ENCODE measurements around the gene VPS54. TPM values are rescaled to one million over a fixed set of nuclear protein-coding genes. Genes with fewer than 3 reads are reported as not detected.

The VPS54 gene
- total RNA-seq, 1 experiment from 2014 or later, result 21.2 TPM

DNA sequence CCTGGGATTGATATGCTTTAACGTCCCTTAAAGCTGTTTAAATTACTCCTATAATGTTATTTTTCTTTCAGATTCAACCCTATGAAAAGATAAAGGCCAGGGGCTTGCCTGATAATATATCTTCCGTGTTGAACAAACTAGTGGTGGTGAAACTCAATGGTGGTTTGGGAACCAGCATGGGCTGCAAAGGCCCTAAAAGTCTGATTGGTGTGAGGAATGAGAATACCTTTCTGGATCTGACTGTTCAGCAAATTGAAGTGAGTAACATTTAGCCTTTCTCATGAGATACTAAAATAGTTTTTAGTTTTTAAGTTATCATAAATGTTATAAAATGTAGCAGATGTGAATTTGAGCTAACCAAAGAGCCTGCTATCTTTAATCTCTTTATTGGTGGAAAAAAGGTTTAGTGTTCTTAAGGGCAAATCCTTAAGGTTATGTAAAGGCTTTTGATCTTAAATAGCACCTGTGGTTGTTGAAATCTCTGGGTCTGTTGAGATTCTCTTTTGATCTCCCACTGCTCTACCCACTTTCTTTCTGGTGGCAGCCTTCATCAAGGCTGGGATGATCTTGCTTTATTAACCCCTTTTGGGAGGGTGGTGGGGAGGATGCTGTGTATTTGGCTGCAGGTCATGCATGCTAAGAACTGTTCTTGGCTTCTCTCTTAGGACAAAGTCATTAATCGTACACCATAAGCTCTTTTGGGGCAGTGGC lies 136.7 kb downstream of the VPS54 start:
- TF ChIP-seq SIN3A (IDR thresholded peaks at IDR 0.05; ENCODE audit: borderline replicate concordance, insufficient read depth, low read depth, low read length) (no peak), POLR2AphosphoS5 (IDR thresholded peaks at IDR 0.05; ENCODE audit: low read depth, low read length) (no peak), TCF7L2 (IDR thresholded peaks at IDR 0.05; ENCODE audit: low read depth, low read length) (no peak)
- TF ChIP-seq, protein P1, sequence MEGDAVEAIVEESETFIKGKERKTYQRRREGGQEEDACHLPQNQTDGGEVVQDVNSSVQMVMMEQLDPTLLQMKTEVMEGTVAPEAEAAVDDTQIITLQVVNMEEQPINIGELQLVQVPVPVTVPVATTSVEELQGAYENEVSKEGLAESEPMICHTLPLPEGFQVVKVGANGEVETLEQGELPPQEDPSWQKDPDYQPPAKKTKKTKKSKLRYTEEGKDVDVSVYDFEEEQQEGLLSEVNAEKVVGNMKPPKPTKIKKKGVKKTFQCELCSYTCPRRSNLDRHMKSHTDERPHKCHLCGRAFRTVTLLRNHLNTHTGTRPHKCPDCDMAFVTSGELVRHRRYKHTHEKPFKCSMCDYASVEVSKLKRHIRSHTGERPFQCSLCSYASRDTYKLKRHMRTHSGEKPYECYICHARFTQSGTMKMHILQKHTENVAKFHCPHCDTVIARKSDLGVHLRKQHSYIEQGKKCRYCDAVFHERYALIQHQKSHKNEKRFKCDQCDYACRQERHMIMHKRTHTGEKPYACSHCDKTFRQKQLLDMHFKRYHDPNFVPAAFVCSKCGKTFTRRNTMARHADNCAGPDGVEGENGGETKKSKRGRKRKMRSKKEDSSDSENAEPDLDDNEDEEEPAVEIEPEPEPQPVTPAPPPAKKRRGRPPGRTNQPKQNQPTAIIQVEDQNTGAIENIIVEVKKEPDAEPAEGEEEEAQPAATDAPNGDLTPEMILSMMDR (IDR thresholded peaks at IDR 0.05), result no peak
- TF ChIP-seq, protein P2, sequence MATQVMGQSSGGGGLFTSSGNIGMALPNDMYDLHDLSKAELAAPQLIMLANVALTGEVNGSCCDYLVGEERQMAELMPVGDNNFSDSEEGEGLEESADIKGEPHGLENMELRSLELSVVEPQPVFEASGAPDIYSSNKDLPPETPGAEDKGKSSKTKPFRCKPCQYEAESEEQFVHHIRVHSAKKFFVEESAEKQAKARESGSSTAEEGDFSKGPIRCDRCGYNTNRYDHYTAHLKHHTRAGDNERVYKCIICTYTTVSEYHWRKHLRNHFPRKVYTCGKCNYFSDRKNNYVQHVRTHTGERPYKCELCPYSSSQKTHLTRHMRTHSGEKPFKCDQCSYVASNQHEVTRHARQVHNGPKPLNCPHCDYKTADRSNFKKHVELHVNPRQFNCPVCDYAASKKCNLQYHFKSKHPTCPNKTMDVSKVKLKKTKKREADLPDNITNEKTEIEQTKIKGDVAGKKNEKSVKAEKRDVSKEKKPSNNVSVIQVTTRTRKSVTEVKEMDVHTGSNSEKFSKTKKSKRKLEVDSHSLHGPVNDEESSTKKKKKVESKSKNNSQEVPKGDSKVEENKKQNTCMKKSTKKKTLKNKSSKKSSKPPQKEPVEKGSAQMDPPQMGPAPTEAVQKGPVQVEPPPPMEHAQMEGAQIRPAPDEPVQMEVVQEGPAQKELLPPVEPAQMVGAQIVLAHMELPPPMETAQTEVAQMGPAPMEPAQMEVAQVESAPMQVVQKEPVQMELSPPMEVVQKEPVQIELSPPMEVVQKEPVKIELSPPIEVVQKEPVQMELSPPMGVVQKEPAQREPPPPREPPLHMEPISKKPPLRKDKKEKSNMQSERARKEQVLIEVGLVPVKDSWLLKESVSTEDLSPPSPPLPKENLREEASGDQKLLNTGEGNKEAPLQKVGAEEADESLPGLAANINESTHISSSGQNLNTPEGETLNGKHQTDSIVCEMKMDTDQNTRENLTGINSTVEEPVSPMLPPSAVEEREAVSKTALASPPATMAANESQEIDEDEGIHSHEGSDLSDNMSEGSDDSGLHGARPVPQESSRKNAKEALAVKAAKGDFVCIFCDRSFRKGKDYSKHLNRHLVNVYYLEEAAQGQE (IDR thresholded peaks at IDR 0.05; ENCODE audit: insufficient read depth in 1 of 2, low read depth in 2 of 2, low read length in 1 of 2), result no peak
- Histone ChIP-seq H3K4me3 (ENCODE audit: low read depth in 2 of 2, low read length in 2 of 2) (no peak overlapping the region), H3K4me1 (ENCODE audit: control insufficient read depth, insufficient read depth, low read length) (no peaks in the 10 kb centered on the region), H3K27me3 (ENCODE audit: control insufficient read depth, insufficient read depth, low read length) (no peaks in the 10 kb centered on the region), H3K9me3 (ENCODE audit: control insufficient read depth, insufficient read depth, low read depth, low read length) (no peaks in the 10 kb centered on the region), H3K36me3 (ENCODE audit: control insufficient read depth, insufficient read depth, low read length) (peaks cover 4% of the 10 kb centered on the region), H3K27ac (ENCODE audit: low read length) (no peak overlapping the region)
- intact Hi-C loops (cut with micrococcal nuclease; ENCODE audit: unreplicated experiment), result no loop called here
- ATAC-seq, result no peak
- no peak for DNase-seq (ENCODE audit: low read depth, low spot score)
- ChIA-PET POLR2A (no interaction called here), CTCF (no interaction called here)
- in situ Hi-C loops (cut with HindIII; ENCODE audit: low pct_unique_long_range_greater_than_20kb, low sequenced_read_pairs), result no loop called here
- no TSS peak for BruUV-seq (replicated peaks)

DNA sequence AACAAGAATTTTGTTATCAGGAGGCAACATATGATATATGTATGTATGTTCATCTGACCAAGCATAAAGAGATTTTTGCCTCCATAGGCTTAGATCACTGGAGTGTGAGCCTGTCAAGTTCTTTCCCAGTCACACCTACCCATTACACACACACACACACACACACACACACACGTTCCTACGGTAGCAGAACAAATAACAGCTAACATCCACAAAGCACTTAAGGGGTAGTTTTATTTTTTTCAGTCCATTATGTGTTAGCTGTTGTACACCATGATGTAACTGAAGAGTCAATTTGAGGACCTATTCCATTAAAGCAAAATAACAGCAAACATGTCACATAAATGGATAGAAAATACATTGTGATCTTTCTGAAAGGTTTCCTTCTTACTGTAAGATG lies 138.0 kb downstream of the VPS54 start:
- ChIA-PET POLR2A (no interaction called here), CTCF (no interaction called here)
- Histone ChIP-seq H3K9me3 (ENCODE audit: control insufficient read depth, insufficient read depth, low read depth, low read length) (no peaks in the 10 kb centered on the region), H3K4me1 (ENCODE audit: control insufficient read depth, insufficient read depth, low read length) (no peaks in the 10 kb centered on the region), H3K4me3 (ENCODE audit: low read depth in 2 of 2, low read length in 2 of 2) (no peak overlapping the region), H3K36me3 (ENCODE audit: control insufficient read depth, insufficient read depth, low read length) (peaks cover 4% of the 10 kb centered on the region; the same call in 1 of the 2 replicates), H3K27me3 (ENCODE audit: control insufficient read depth, insufficient read depth, low read length) (no peaks in the 10 kb centered on the region), H3K27ac (ENCODE audit: low read length) (no peak overlapping the region)
- in situ Hi-C loops (cut with HindIII; ENCODE audit: low pct_unique_long_range_greater_than_20kb, low sequenced_read_pairs) (no loop called here), intact Hi-C loops (cut with micrococcal nuclease; ENCODE audit: unreplicated experiment) (no loop called here)
- no peak for ATAC-seq
- DNase-seq (ENCODE audit: low read depth, low spot score), result no peak
- TF ChIP-seq, protein P2 (IDR thresholded peaks at IDR 0.05; ENCODE audit: insufficient read depth in 1 of 2, low read depth in 2 of 2, low read length in 1 of 2), result no peak
- TF ChIP-seq SIN3A (IDR thresholded peaks at IDR 0.05; ENCODE audit: borderline replicate concordance, insufficient read depth, low read depth, low read length), result no peak
- TF ChIP-seq, protein P1 (IDR thresholded peaks at IDR 0.05), result no peak
- no peak for TF ChIP-seq POLR2AphosphoS5 (IDR thresholded peaks at IDR 0.05; ENCODE audit: low read depth, low read length)
- no peak for TF ChIP-seq TCF7L2 (IDR thresholded peaks at IDR 0.05; ENCODE audit: low read depth, low read length)
- no TSS peak for BruUV-seq (replicated peaks)
